NB4 (cell line): ENCODE data around the gene GRK6.

Source experiments
- CTCF ChIP-seq: IDR thresholded peaks from one replicate; pipeline ENCODE4 v1.5.1; 2012; ENCODE audit warnings: low read depth, low read length
- MAX ChIP-seq: IDR thresholded peaks from 2 replicates; pipeline ENCODE4 v1.6.1; 2011; ENCODE audit warnings: low read depth, low read length
- MYC ChIP-seq: IDR thresholded peaks from 2 replicates; pipeline ENCODE4 v1.6.1; 2011; ENCODE audit warnings: low read depth, low read length
- POLR2A ChIP-seq: IDR thresholded peaks from 2 replicates; pipeline ENCODE4 v1.6.1; 2011; ENCODE audit warnings: mild to moderate bottlenecking; ENCODE audit not compliant: insufficient read length; ENCODE audit errors: extremely low read depth

- no peak for TF ChIP-seq CTCF
- no peak for TF ChIP-seq POLR2A
- no peak for TF ChIP-seq MYC
- no peak for TF ChIP-seq MAX
Measured at GRCh38 chr5:177491983-177492746, 65.7 kb downstream of the GRK6 start.
